VCaP (cell line): Measurements from ENCODE around the gene C13orf46.

ENCODE experiments used
- H3K27ac ChIP-seq: fragments of 450-650 bp; 2 replicates; pipeline ENCODE4 v1.5.1; 2017
- CTCF ChIP-seq: fragments of 450-650 bp; conservative IDR thresholded peaks from 2 replicates; pipeline ENCODE4 v1.5.1; 2017; ENCODE audit warnings: mild to moderate bottlenecking, moderate library complexity

C13orf46 gene

GRCh38 chr13:113965383-113965874 lies 8.4 kb downstream of the C13orf46 start:
- TF ChIP-seq CTCF: no peak

GRCh38 chr13:113964251-113964995 lies 9.5 kb downstream of the C13orf46 start:
- no peak for TF ChIP-seq CTCF
- H3K27ac ChIP-seq: no peak overlapping the region

More at GRCh38 chr13:113965383-113965874, 8.4 kb downstream of the C13orf46 start:
- H3K27ac ChIP-seq: no peak overlapping the region

GRCh38 chr13:113963376-113963775 lies 10.5 kb downstream of the C13orf46 start:
- TF ChIP-seq CTCF: no peak
- H3K27ac ChIP-seq: no peak overlapping the region

- TF ChIP-seq CTCF: no peak
- H3K27ac ChIP-seq: no peak overlapping the region
These were observed 10.9 kb downstream of the C13orf46 start for GRCh38 chr13:113962975-113963374.

- no peak for TF ChIP-seq CTCF
- H3K27ac ChIP-seq: no peak overlapping the region
These were observed 11.5 kb downstream of the C13orf46 start for GRCh38 chr13:113962386-113962785.

- no peak for TF ChIP-seq CTCF
- H3K27ac ChIP-seq: no peak overlapping the region
These were observed 13.5 kb downstream of the C13orf46 start for GRCh38 chr13:113960276-113960948.

GRCh38 chr13:113959198-113959597 lies 14.7 kb downstream of the C13orf46 start:
- H3K27ac ChIP-seq: no peak overlapping the region
- no peak for TF ChIP-seq CTCF
